ENCODE data around the gene COPZ1.

Gene COPZ1

DNA sequence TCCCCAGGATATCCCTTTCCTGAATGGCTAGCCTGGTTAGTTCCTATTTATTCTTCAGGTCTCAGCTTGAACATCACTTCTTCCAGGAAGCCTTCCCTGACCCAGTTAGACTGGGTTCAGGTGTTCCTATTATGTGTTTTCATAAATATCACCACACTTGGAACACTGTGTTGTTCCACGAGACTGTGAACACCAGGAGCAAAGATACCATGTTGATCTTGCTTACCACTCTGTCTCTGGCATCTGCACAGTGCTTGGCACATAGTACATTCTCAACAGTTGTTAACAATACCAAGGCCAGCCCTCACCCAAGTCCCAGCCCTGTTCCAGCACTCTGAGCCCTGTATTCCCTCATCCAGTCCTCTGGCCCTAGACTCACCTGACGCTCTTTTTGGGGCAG is 73.3 kb downstream of the COPZ1 start:
- no peak for DNase-seq (ENCODE audit: low read depth)

DNA sequence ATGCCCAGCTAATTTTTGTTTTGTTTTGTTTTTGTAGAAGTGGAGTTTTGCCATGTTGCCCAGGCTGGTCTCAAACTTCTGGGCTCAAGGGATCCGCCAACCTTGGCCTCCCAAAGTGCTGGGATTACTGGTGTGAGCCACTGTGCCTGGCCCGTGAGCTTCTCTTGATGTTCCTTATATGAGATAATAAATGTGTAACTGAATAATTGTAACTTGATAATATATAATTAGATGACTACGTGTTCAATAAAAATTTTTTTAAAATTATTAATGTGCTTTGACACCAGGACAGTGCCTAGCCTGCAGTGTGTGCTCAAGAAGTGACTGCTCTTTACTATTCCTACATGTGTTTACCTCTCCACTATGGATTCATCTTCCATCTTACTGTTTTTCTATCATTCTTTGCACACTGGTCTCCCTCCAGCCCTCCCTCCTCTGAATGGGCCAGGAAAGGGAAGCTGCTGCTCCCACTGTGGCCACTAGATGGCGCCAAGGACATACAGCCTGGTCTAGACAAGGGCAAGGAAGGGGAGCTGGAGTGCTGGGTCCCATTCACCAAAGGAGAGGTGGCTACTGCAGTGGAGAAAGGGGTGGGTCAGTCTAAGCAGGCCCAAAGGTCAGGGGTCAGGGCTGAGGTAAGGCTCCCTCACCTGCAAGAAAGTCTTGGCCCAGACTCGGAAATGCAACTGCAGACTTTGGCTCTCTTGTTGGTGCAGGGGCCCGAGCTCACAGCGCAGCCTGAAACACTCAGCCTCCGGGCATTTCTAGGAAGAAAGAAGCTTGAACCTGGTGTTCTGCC is 74.3 kb downstream of the COPZ1 start:
- DNase-seq (ENCODE audit: low read depth) = peak; percentile 80

DNA sequence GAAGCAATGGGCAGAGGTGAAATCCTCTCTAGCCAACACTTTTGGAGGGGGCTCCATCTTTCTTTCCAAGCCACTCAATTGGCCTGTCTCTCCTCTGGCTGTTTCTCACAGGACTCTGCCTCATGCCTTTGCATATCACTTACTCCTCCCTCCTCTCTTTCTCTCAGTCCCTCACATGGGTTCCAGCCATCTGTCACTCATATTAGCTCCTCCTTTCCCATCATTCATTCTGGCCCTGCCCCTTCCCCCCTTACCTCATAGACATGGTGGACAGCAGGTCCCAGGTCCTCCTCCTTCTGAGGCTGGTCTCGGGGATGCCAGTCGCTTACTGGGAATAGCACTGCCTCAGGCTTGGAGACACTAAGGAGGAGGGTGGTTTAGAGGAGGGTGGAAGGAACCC is 76.2 kb downstream of the COPZ1 start:
- DNase-seq (ENCODE audit: low read depth) = no peak

All from activated T-helper 1 cell treated with Interleukin-2 at 50 U/mL for 16 hours (primary cell).